DND-41 (cell line): ENCODE measurements around the gene SMAD5.

Experiments
- ATAC-seq: fragments of 200-7000 bp; cut with Tn5 transposase; 3 replicates; pipeline ENCODE4 v1.9.1; 2021; ENCODE audit warnings: low read depth; ENCODE audit not compliant: insufficient read depth
- DNase-seq: peaks from one replicate; pipeline ENCODE4 v3.0.0-alpha.2; 2020
- H2AFZ ChIP-seq: 2 replicates; pipeline ENCODE4 v1.6.0; 2012; ENCODE audit warnings: low read depth, low read length
- H3K27ac ChIP-seq: 2 replicates; pipeline ENCODE4 v1.5.1; 2012; ENCODE audit warnings: low read length, inconsistent platforms
- H3K27me3 ChIP-seq: fragments of 200-600 bp; sonication (generic); 2 replicates; pipeline ENCODE4 v1.6.0; 2012; ENCODE audit warnings: low read length, mild to moderate bottlenecking, inconsistent platforms; ENCODE audit not compliant: insufficient read depth, poor library complexity
- H3K36me3 ChIP-seq: 2 replicates; pipeline ENCODE4 v1.5.1; 2012; ENCODE audit warnings: low read length, inconsistent platforms; ENCODE audit not compliant: insufficient read depth
- H3K4me1 ChIP-seq: 2 replicates; pipeline ENCODE4 v1.5.1; 2012; ENCODE audit warnings: mild to moderate bottlenecking, low read length; ENCODE audit not compliant: insufficient read depth
- H3K4me2 ChIP-seq: 2 replicates; pipeline ENCODE4 v1.6.0; 2012; ENCODE audit warnings: mild to moderate bottlenecking, moderate library complexity, low read length, inconsistent platforms; ENCODE audit not compliant: insufficient read depth
- H3K4me3 ChIP-seq, 2 experiments: fragments of 200-600 bp in 1 of 2; shearing (Covaris generic) in 1 of 2; 2 replicates each; pipeline ENCODE4 v1.5.1; 2012 to 2016; ENCODE audit warnings: inconsistent platforms in 2 of 2, low read length in 2 of 2, mild to moderate bottlenecking in 2 of 2, low read depth in 1 of 2, moderate library complexity in 1 of 2
- H3K79me2 ChIP-seq: 2 replicates; pipeline ENCODE4 v1.6.0; 2012; ENCODE audit warnings: low read length, inconsistent platforms; ENCODE audit not compliant: insufficient read depth
- H3K9ac ChIP-seq: 2 replicates; pipeline ENCODE4 v1.6.0; 2012; ENCODE audit warnings: low read depth, mild to moderate bottlenecking, inconsistent platforms, low read length, moderate library complexity
- H3K9me3 ChIP-seq: 2 replicates; pipeline ENCODE4 v1.5.1; 2012; ENCODE audit warnings: low read length, moderate library complexity, mild to moderate bottlenecking, inconsistent platforms; ENCODE audit not compliant: insufficient read depth, severe bottlenecking
- H4K20me1 ChIP-seq: 2 replicates; pipeline ENCODE4 v1.6.0; 2012; ENCODE audit warnings: low read length; ENCODE audit not compliant: insufficient read depth
- CTCF ChIP-seq: IDR thresholded peaks from 2 replicates; pipeline ENCODE4 v1.5.1; 2012; ENCODE audit warnings: borderline replicate concordance, low read length, moderate library complexity, mild to moderate bottlenecking; ENCODE audit not compliant: poor library complexity, severe bottlenecking; ENCODE audit errors: extremely low read depth
- EZH2 ChIP-seq: IDR thresholded peaks from 3 replicates; pipeline ENCODE4 v1.6.1; 2012; ENCODE audit warnings: borderline replicate concordance, low read depth, mild to moderate bottlenecking, moderate library complexity, low read length, inconsistent platforms; ENCODE audit not compliant: severe bottlenecking

SMAD5 gene

DNA sequence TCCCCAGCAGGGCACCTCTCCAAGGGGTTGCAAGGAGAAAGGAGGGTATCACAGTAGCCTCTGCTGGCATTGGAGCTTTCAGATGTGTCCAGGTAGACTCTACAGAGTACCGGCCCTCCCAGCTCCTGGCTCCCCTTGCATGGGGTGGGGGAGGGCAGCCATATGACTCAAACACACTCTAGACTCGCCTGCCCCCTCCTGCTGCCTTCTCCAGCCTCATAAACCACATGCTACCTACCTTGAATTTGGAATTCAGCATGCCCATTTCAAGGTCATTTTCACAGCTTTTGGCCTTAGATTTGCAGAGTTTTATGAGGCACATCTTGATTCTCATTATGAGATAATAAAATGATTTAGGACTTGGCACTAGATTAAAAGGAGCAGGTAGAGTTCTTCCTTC lies 93.2 kb downstream of the SMAD5 start:
- H3K9me3 ChIP-seq = no peaks in the 10 kb centered on the region
- no peaks in the 10 kb centered on the region for H3K4me1 ChIP-seq
- no peaks in the 10 kb centered on the region for H4K20me1 ChIP-seq
- TF ChIP-seq CTCF = no peak
- no peak for TF ChIP-seq EZH2
- ATAC-seq = no peak
- no peaks in the 10 kb centered on the region for H3K79me2 ChIP-seq
- H3K4me3 ChIP-seq = no peak overlapping the region
- H3K9ac ChIP-seq = no peak overlapping the region
- H3K27ac ChIP-seq = no peak overlapping the region
- no peak overlapping the region for H3K4me2 ChIP-seq
- H2AFZ ChIP-seq = no peak overlapping the region
- H3K36me3 ChIP-seq = no peaks in the 10 kb centered on the region
- peaks cover 11% of the 10 kb centered on the region for H3K27me3 ChIP-seq
- no peak for DNase-seq

DNA sequence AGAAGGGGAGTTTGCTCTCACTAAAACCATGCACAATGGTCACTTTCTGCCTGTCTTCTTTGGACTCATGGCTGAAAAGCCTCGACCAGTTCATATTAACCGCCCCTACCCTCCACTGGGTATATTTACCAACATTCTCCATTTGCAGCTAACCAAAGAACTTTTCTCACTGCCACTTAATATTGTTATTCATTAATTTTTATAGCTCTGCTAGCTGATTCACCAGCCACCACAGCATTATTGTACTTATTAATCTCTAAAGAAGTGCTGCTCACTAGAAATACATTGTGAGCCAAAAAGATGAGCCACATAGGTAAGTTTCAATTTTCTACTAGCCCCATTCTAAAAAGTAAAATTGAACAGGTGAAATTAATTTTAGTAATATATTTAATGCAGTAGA lies 93.8 kb downstream of the SMAD5 start:
- no peaks in the 10 kb centered on the region for H3K9me3 ChIP-seq
- no peak overlapping the region for H3K27ac ChIP-seq
- DNase-seq = no peak
- H2AFZ ChIP-seq = no peak overlapping the region
- H3K79me2 ChIP-seq = no peaks in the 10 kb centered on the region
- H3K4me3 ChIP-seq = no peak overlapping the region
- no peaks in the 10 kb centered on the region for H3K36me3 ChIP-seq
- no peak overlapping the region for H3K4me2 ChIP-seq
- no peak overlapping the region for H3K9ac ChIP-seq
- TF ChIP-seq EZH2 = no peak
- TF ChIP-seq CTCF = no peak
- H3K4me1 ChIP-seq = no peaks in the 10 kb centered on the region
- H4K20me1 ChIP-seq = no peaks in the 10 kb centered on the region
- H3K27me3 ChIP-seq = peaks cover 11% of the 10 kb centered on the region
- ATAC-seq = no peak

DNA sequence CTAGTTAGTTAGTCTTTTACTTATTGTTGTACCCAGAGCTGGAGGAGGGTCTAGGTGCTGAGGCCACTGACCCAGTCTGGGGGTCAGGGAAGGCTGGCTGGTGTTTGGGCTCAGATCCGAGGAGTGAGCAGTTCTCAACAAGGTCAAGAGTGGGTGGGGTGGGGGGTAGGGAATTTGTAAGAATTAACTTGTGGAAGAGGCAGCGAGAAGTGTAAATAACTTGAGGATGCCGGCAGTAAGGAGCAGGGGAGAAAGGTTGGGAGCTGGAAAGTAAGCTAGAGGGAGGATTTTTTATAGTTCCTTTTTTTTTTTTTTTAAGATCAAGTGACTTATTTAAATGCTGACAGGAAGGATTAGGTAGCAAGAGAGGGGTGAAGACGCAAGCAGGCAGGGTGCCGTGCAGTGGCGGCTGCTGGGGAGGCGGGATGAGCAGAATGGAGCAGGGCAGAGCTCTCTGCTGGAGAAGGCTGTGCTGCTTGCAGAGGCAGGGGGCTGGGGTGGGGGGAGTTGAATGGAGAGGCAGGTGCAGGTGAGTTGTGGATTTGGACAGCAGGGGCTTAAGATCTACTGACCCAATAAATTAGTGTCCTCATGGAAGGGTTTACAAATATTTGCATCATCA lies 95.6 kb downstream of the SMAD5 start:
- ATAC-seq = no peak
- DNase-seq = no peak
- no peaks in the 10 kb centered on the region for H3K79me2 ChIP-seq
- no peak overlapping the region for H3K27ac ChIP-seq
- H3K4me3 ChIP-seq = no peak overlapping the region
- H2AFZ ChIP-seq = no peak overlapping the region
- H3K9me3 ChIP-seq = no peaks in the 10 kb centered on the region
- H4K20me1 ChIP-seq = no peaks in the 10 kb centered on the region
- TF ChIP-seq EZH2 (no peak), CTCF (no peak)
- no peaks in the 10 kb centered on the region for H3K4me1 ChIP-seq
- no peaks in the 10 kb centered on the region for H3K36me3 ChIP-seq
- peaks cover 12% of the 10 kb centered on the region for H3K27me3 ChIP-seq
- H3K9ac ChIP-seq = no peak overlapping the region
- H3K4me2 ChIP-seq = no peak overlapping the region
